ENCODE data around the gene RASGRP3.

- TF ChIP-seq, protein P1, sequence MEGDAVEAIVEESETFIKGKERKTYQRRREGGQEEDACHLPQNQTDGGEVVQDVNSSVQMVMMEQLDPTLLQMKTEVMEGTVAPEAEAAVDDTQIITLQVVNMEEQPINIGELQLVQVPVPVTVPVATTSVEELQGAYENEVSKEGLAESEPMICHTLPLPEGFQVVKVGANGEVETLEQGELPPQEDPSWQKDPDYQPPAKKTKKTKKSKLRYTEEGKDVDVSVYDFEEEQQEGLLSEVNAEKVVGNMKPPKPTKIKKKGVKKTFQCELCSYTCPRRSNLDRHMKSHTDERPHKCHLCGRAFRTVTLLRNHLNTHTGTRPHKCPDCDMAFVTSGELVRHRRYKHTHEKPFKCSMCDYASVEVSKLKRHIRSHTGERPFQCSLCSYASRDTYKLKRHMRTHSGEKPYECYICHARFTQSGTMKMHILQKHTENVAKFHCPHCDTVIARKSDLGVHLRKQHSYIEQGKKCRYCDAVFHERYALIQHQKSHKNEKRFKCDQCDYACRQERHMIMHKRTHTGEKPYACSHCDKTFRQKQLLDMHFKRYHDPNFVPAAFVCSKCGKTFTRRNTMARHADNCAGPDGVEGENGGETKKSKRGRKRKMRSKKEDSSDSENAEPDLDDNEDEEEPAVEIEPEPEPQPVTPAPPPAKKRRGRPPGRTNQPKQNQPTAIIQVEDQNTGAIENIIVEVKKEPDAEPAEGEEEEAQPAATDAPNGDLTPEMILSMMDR (CRISPR knock-in tag; IDR thresholded peaks at IDR 0.05) = no peak
- TF ChIP-seq, protein P2, sequence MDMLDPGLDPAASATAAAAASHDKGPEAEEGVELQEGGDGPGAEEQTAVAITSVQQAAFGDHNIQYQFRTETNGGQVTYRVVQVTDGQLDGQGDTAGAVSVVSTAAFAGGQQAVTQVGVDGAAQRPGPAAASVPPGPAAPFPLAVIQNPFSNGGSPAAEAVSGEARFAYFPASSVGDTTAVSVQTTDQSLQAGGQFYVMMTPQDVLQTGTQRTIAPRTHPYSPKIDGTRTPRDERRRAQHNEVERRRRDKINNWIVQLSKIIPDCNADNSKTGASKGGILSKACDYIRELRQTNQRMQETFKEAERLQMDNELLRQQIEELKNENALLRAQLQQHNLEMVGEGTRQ (IDR thresholded peaks at IDR 0.05; ENCODE audit: low read depth, low read length) = no peak
- TF ChIP-seq, protein P2 (CRISPR knock-in tag; IDR thresholded peaks at IDR 0.05; ENCODE audit: borderline replicate concordance) = no peak
- TF ChIP-seq SUZ12 (IDR thresholded peaks at IDR 0.05; ENCODE audit: low read depth, low read length) (no peak), HDAC2 (CRISPR knock-in tag; IDR thresholded peaks at IDR 0.05) (no peak), EP300 (IDR thresholded peaks at IDR 0.05; ENCODE audit: low read depth in 2 of 2, low read length in 2 of 2) (no peak), EP300 (CRISPR knock-in tag; IDR thresholded peaks at IDR 0.05; ENCODE audit: borderline replicate concordance) (no peak), NR3C1 (CRISPR knock-in tag; IDR thresholded peaks at IDR 0.05) (no peak), TBX2 (CRISPR knock-in tag; IDR thresholded peaks at IDR 0.05; ENCODE audit: borderline replicate concordance) (no peak), TAF1 (CRISPR knock-in tag; IDR thresholded peaks at IDR 0.05) (no peak), MXD4 (CRISPR knock-in tag; IDR thresholded peaks at IDR 0.05) (no peak), DPF2 (CRISPR knock-in tag; IDR thresholded peaks at IDR 0.05; ENCODE audit: borderline replicate concordance, low read depth) (no peak)
- TF ChIP-seq, protein P3, sequence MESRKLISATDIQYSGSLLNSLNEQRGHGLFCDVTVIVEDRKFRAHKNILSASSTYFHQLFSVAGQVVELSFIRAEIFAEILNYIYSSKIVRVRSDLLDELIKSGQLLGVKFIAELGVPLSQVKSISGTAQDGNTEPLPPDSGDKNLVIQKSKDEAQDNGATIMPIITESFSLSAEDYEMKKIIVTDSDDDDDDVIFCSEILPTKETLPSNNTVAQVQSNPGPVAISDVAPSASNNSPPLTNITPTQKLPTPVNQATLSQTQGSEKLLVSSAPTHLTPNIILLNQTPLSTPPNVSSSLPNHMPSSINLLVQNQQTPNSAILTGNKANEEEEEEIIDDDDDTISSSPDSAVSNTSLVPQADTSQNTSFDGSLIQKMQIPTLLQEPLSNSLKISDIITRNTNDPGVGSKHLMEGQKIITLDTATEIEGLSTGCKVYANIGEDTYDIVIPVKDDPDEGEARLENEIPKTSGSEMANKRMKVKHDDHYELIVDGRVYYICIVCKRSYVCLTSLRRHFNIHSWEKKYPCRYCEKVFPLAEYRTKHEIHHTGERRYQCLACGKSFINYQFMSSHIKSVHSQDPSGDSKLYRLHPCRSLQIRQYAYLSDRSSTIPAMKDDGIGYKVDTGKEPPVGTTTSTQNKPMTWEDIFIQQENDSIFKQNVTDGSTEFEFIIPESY (CRISPR knock-in tag; IDR thresholded peaks at IDR 0.05) = no peak
- TF ChIP-seq, protein P4, sequence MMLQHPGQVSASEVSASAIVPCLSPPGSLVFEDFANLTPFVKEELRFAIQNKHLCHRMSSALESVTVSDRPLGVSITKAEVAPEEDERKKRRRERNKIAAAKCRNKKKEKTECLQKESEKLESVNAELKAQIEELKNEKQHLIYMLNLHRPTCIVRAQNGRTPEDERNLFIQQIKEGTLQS (CRISPR knock-in tag; IDR thresholded peaks at IDR 0.05) = no peak
Observed at GRCh38 chr2:33495683-33496082, 19.2 kb downstream of the RASGRP3 start.
